ENCODE data around the gene PCMT1.

GRCh38 chr6:149830731-149831307 is 81.3 kb downstream of the PCMT1 start:
- TF ChIP-seq GATA2 (IDR thresholded peaks at IDR 0.05; ENCODE audit: low read depth, low read length) (no peak), GATA3 (IDR thresholded peaks at IDR 0.05; ENCODE audit: low read depth, low read length) (no peak)

All from SH-SY5Y (cell line).